ENCODE results near the gene GBX2.

Gene GBX2

DNA sequence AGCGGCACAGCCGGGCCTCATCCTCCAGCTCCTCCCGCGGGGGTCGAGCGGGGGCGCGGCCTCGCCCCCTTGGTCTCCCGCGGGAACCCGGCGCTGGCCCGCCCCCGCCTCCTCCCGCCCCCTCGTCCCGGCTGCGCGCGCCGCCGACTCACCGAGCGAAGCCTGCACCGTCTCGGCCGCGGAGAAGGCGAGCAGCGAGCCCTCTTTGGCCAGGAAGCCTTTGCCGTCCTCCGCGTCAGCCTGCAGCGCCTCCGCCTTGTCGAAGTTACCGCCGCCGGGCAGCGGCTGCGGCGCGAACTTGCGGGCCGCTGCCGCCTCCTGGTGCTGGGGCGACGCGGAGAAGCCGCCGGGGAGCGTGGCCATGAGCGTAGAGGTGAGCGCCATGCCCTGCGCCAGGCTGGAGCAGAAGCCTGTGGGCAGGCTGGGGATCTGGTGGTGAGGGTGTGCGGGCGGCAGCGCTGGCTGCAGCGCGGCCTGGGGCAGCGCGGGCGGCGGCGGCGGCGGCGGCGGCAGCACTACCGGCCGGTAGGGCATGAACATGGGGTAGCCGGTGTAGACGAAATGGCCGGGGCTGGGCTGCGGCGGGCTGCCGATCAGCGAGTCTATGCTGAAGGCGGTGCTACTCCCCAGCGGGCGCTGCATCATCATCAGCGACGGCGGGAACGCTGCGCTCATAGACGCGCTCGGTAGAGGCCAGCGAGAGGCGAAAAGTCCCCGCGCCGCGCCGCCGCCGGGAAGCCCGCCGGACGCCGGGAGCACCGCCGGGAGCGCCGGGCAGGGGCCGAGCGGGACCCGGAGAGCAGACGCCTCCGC, 683 bp downstream of the GBX2 start:
- DNase-seq, result no peak

- no peak for DNase-seq
Observed at GRCh38 chr2:236166796-236167296, 1.3 kb downstream of the GBX2 start.

- DNase-seq, result no peak
Observed at GRCh38 chr2:236165842-236166795, 2.1 kb downstream of the GBX2 start.

GRCh38 chr2:236164925-236165841, 3.0 kb downstream of the GBX2 start:
- no peak for DNase-seq

- no peak for DNase-seq
Observed at GRCh38 chr2:236164201-236164924, 3.8 kb downstream of the GBX2 start.

GRCh38 chr2:236163471-236164200, 4.5 kb downstream of the GBX2 start:
- DNase-seq, result no peak

- no peak for DNase-seq
Observed at GRCh38 chr2:236162882-236163470, 5.2 kb downstream of the GBX2 start.

- DNase-seq, result no peak
Observed at GRCh38 chr2:236162031-236162845, 5.9 kb downstream of the GBX2 start.

DNA sequence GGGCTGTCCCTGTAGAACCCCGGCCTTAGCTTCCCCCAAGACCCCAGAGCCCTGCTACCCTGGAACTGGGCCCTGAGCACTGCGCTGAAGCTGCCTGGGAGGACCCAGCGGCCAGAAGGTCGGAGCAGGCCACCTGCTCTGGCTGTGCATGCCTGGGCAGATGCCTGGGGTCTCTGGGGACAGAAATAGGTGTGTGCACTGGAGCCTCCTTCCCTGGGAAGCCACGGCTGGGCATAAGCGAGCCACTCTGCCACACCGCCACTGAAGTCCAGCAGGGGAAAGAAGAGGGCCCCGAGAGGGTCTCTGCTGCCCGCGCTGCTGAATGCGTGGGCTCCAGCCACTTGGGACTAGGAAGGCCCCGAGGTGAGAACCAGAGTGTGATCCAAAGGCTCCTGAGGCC, 6.7 kb downstream of the GBX2 start:
- no peak for DNase-seq

- no peak for DNase-seq
Observed at GRCh38 chr2:236161082-236161462, 7.1 kb downstream of the GBX2 start.

DNA sequence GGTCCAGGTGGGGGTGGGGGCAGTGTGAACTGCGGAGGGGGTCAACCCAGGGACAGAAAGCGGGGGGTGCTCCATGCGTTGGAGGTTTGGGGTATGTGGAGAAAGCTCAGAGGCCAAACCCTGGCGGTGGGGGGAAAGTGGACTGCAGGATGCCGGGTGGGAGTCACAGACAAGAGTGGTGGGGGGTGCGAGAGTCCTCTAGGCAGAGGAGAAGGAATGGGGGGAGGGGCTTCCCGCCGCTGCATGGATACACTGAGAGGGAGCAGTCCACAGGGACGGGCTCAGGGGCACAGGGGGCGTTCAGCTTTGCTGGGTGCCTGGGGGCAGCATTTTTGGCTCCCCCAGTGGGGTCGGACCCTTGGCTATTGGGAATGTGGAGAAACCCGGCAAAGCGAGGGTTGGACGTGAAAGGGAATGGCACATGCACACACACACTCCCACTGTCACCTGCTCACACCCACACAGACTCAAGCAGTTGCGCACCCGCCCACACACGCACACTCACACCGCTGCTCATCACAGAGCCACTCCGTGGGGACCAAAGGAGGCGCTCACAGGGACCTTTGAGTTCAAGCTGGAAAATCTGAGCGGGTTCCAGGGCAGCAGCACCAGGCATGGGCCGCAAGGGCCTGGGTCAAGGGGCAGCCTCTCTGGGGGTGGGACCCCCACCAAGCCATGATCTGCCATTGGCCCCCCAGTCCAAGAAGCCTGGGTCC, 7.7 kb downstream of the GBX2 start:
- no peak for DNase-seq

DNA sequence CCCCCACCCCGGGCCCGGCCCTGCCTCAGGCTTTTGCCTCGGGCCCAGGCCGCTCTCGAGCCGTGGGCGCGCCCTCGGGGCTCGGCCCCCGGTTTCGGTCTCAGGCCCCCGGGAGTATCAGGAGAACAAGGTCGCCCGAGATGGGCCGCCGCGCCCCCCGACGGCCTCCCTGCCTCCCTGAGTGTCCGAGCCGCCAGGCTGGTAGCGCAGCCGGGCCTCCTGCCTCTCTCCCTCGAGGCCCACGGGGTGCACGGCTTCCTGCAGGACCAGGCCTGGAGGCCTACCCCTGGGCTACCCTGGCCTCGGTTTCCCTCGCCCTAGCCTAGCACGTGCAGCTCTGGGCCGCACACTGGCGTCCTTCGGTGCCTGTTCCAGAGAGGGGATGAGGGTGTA, 8.4 kb downstream of the GBX2 start:
- no peak for DNase-seq

- no peak for DNase-seq
Observed at GRCh38 chr2:236158969-236159777, 9.0 kb downstream of the GBX2 start.

- DNase-seq, result no peak
Observed at GRCh38 chr2:236157815-236158498, 10.2 kb downstream of the GBX2 start.

DNA sequence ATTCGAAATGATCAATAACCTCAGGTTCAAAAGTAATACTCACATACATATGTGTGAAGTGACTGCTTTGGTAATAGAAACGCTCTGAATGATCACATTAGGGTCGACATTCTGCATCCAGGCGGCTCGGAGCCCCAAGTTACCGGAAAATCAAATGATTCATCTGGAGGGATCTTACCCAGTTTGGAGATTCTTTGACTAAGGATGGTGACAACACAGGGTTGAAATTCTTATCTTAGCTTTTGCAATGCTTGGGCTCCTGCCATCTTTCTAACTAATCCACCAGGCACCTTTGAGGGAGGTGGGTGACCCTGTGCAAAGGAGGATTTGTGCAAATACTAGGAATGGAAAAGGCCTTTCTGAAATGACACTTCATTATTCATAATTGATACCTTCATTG, 10.8 kb downstream of the GBX2 start:
- no peak for DNase-seq

DNA sequence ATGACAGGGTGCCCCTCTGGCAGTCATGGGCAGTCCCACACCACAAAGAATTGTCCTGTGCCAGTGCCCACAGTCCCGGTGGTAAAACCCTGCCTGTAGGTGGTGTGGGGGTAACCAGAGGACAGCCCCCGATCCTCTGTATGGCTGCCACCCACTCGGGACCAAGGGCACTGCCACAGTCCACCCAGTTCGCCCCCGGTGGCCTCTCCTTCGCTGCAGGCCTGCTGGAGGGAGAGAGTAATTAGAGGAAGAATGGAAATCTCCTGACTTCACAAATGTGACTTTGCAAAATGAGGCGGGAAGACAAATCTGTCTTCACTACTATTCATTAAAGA, 11.4 kb downstream of the GBX2 start:
- DNase-seq, result no peak

GRCh38 chr2:236156095-236156859, 11.9 kb downstream of the GBX2 start:
- no peak for DNase-seq
